CD4-positive, alpha-beta memory T cell (primary cell): ENCODE measurements around the gene ATF7. TPM values are rescaled to one million over a fixed set of nuclear protein-coding genes. Genes with fewer than 3 reads are reported as not detected.
A peak's percentile ranks its signal among the peaks of the same experiment; 100 is the strongest.

Experiments used
- CTCF ChIA-PET: fragments of 350-600 bp; sonication (Branson Sonifier 250); formaldehyde crosslinking; loops from one replicate; lab custom pipeline; 2021; ENCODE audit warnings: inconsistent platforms; ENCODE audit not compliant: partially characterized antibody; lab: Charles Lee
- POLR2A ChIA-PET: fragments of 350-600 bp; sonication (Branson Sonifier 250); formaldehyde crosslinking; loops from one replicate; lab custom pipeline; 2021; ENCODE audit not compliant: partially characterized antibody; lab: Charles Lee
- DNase-seq, 5 donors: peaks; one replicate each; pipeline versions ENCODE4 v3.0.0 to v3.0.0-alpha.2; 2020 to 2022; ENCODE audit warnings: mixed read lengths in 1 of 5
- H3K27ac ChIP-seq: one replicate; pipeline ENCODE4 v1.7.0; 2013; ENCODE audit warnings: low read depth, low read length
- H3K27me3 ChIP-seq: 2 replicates; pipeline ENCODE4 v1.7.0; 2013; ENCODE audit warnings: mild to moderate bottlenecking, low read length, moderate library complexity; ENCODE audit not compliant: insufficient read depth
- H3K36me3 ChIP-seq: 2 replicates; pipeline ENCODE4 v1.7.0; 2013; ENCODE audit warnings: mild to moderate bottlenecking, low read length, moderate library complexity; ENCODE audit not compliant: insufficient read depth
- H3K4me1 ChIP-seq: 2 replicates; pipeline ENCODE4 v1.7.0; 2013; ENCODE audit warnings: mild to moderate bottlenecking, low read length, moderate library complexity; ENCODE audit not compliant: insufficient read depth
- H3K4me3 ChIP-seq, 2 donors: one replicate each; pipeline ENCODE4 v1.7.0; 2013; ENCODE audit warnings: low read length in 2 of 2, mild to moderate bottlenecking in 1 of 2
- H3K9me3 ChIP-seq, 2 donors: one replicate each; pipeline ENCODE4 v1.7.0; 2013; ENCODE audit warnings: low read length in 2 of 2, control low read depth in 1 of 2; ENCODE audit not compliant: control insufficient read depth in 1 of 2
- H3K27ac Mint-ChIP-seq, 7 donors: one replicate each; pipeline ENCODE4 v1.8.0; 2020 to 2021; ENCODE audit warnings: mixed read lengths in 7 of 7, mild to moderate bottlenecking in 6 of 7, inconsistent platforms in 3 of 7, moderate library complexity in 3 of 7
- H3K27me3 Mint-ChIP-seq, 2 donors: one replicate each; pipeline ENCODE4 v1.8.0; 2020 to 2021; ENCODE audit warnings: mixed read lengths in 2 of 2
- H3K36me3 Mint-ChIP-seq, 2 donors: one replicate each; pipeline ENCODE4 v1.8.0; 2020 to 2021; ENCODE audit warnings: mixed read lengths in 2 of 2, inconsistent platforms in 1 of 2, mild to moderate bottlenecking in 1 of 2
- H3K4me1 Mint-ChIP-seq, 4 donors: one replicate each; pipeline ENCODE4 v1.8.0; 2020 to 2021; ENCODE audit warnings: mixed read lengths in 4 of 4, mild to moderate bottlenecking in 1 of 4
- H3K4me3 Mint-ChIP-seq, 8 donors: one replicate each; pipeline ENCODE4 v1.8.0; 2020 to 2021; ENCODE audit warnings: mixed read lengths in 8 of 8, mild to moderate bottlenecking in 7 of 8, moderate library complexity in 6 of 8, inconsistent platforms in 3 of 8
- H3K9me3 Mint-ChIP-seq, 8 donors: one replicate each; pipeline ENCODE4 v1.8.0; 2020 to 2021; ENCODE audit warnings: mixed read lengths in 8 of 8, mild to moderate bottlenecking in 5 of 8, inconsistent platforms in 3 of 8, moderate library complexity in 1 of 8
- intact Hi-C: fragments of 100-400 bp; cut with micrococcal nuclease; formaldehyde crosslinking; loops from one replicate; pipeline ENCODE4 v1.15.1; 2023
- polyA plus RNA-seq, 2 donors: library from polyadenylated mRNA; unstranded; fragments of 300-500 nt; fragmentation: Illumina TruSeq; gene quantifications; one replicate each; pipeline ENCODE4 v1.2.3, GENCODE V29; 2021
- total RNA-seq, 2 experiments: library from RNA; stranded (reverse); gene quantifications; one replicate each; pipeline ENCODE4 v1.2.3, GENCODE V29; 2021

The ATF7 gene
- total and polyA plus RNA-seq, 4 experiments from 2014 or later = 16.3 to 35.8 (median 21.6) TPM

GRCh38 chr12:53564278-53564677 is 61.9 kb downstream of the ATF7 start:
- Mint-ChIP-seq H3K27ac (peak overlapping the region in 3 of 7 donors; percentile 3 to 74 (median 13)), H3K9me3 (no peaks in the 10 kb centered on the region), H3K36me3 (peaks cover 0 to 4% of the 10 kb centered on the region in 2 donors), H3K4me3 (peak overlapping the region in 7 of 8 donors; percentile 20 to 62 (median 50)), H3K4me1 (peaks cover 20 to 50% (median 37%) of the 10 kb centered on the region in 4 donors), H3K27me3 (no peaks in the 10 kb centered on the region)
- Histone ChIP-seq H3K4me1 (peaks cover 25% of the 10 kb centered on the region), H3K9me3 (no peaks in the 10 kb centered on the region), H3K27me3 (no peaks in the 10 kb centered on the region), H3K36me3 (no peaks in the 10 kb centered on the region), H3K4me3 (no peak overlapping the region), H3K27ac (no peak overlapping the region)
- POLR2A ChIA-PET = no interaction called here
- CTCF ChIA-PET = interaction anchor here (0.8 kb wide), 1 partner anchor 14 kb away, joined by 3 read pairs; no protein-coding TSS in a partner anchor
- intact Hi-C loops = no loop called here
- peak in 4 of 5 donors; percentile 18 to 43 (median 26) for DNase-seq

- H3K27ac ChIP-seq = no peak overlapping the region
- no peaks in the 10 kb centered on the region for H3K27me3 Mint-ChIP-seq
- no peaks in the 10 kb centered on the region for H3K36me3 ChIP-seq
- H3K27ac Mint-ChIP-seq = peak overlapping the region in 2 of 7 donors; percentile 35 to 53
- H3K27me3 ChIP-seq = no peaks in the 10 kb centered on the region
- H3K4me3 ChIP-seq = no peak overlapping the region
- POLR2A ChIA-PET = no interaction called here
- intact Hi-C loops = no loop called here
- H3K4me3 Mint-ChIP-seq = peak overlapping the region in 3 of 8 donors; percentile 3 to 45 (median 25)
- CTCF ChIA-PET = no interaction called here
- H3K9me3 Mint-ChIP-seq = no peaks in the 10 kb centered on the region
- DNase-seq = no peak
- peaks cover 0 to 4% of the 10 kb centered on the region in 2 donors for H3K36me3 Mint-ChIP-seq
- no peaks in the 10 kb centered on the region for H3K9me3 ChIP-seq
- H3K4me1 ChIP-seq = peaks cover 25% of the 10 kb centered on the region
- H3K4me1 Mint-ChIP-seq = peaks cover 20 to 45% (median 36%) of the 10 kb centered on the region in 4 donors
Measured at GRCh38 chr12:53563452-53564028, 62.6 kb downstream of the ATF7 start.

DNA sequence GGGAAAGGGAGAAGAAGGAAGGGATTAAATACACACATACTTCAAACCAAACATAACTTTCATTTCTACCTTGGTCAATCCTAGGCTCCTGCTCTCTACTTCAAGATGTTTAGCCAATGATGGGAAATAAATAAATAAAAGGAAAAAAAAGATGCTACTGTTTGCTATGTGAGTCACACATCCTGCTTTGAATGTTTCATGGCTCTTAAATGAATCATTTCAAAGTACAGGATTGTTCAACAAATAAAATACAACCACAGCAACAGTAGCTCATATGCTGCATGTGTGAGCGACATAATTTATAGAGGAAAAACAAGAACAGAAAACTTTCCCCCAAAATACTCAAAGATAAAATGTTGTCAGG is 64.6 kb downstream of the ATF7 start:
- Mint-ChIP-seq H3K27me3 (no peaks in the 10 kb centered on the region), H3K27ac (peak overlapping the region in 2 of 7 donors; percentile 58 to 63), H3K4me3 (no peak overlapping the region), H3K4me1 (peaks cover 24 to 44% (median 38%) of the 10 kb centered on the region in 4 donors), H3K36me3 (peaks cover 0 to 4% of the 10 kb centered on the region in 2 donors), H3K9me3 (no peaks in the 10 kb centered on the region)
- H3K27me3 ChIP-seq = no peaks in the 10 kb centered on the region
- ChIA-PET CTCF (no interaction called here), POLR2A (no interaction called here)
- intact Hi-C loops = no loop called here
- H3K4me3 ChIP-seq = no peak overlapping the region
- H3K9me3 ChIP-seq = no peaks in the 10 kb centered on the region
- H3K4me1 ChIP-seq = peaks cover 25% of the 10 kb centered on the region
- H3K36me3 ChIP-seq = no peaks in the 10 kb centered on the region
- H3K27ac ChIP-seq = no peak overlapping the region
- DNase-seq = no peak

- no peak overlapping the region for H3K4me3 ChIP-seq
- H3K4me1 ChIP-seq = peaks cover 25% of the 10 kb centered on the region
- CTCF ChIA-PET = no interaction called here
- H3K27ac ChIP-seq = no peak overlapping the region
- Mint-ChIP-seq H3K27me3 (no peaks in the 10 kb centered on the region), H3K4me3 (no peak overlapping the region), H3K36me3 (peaks cover 0 to 4% of the 10 kb centered on the region in 2 donors), H3K9me3 (no peaks in the 10 kb centered on the region), H3K4me1 (peaks cover 24 to 44% (median 37%) of the 10 kb centered on the region in 4 donors), H3K27ac (peak overlapping the region in 2 of 7 donors; percentile 7 to 49)
- no peaks in the 10 kb centered on the region for H3K9me3 ChIP-seq
- no peaks in the 10 kb centered on the region for H3K36me3 ChIP-seq
- DNase-seq = no peak
- POLR2A ChIA-PET = no interaction called here
- H3K27me3 ChIP-seq = no peaks in the 10 kb centered on the region
- intact Hi-C loops = no loop called here
Measured at GRCh38 chr12:53560912-53561589, 65.1 kb downstream of the ATF7 start.

DNA sequence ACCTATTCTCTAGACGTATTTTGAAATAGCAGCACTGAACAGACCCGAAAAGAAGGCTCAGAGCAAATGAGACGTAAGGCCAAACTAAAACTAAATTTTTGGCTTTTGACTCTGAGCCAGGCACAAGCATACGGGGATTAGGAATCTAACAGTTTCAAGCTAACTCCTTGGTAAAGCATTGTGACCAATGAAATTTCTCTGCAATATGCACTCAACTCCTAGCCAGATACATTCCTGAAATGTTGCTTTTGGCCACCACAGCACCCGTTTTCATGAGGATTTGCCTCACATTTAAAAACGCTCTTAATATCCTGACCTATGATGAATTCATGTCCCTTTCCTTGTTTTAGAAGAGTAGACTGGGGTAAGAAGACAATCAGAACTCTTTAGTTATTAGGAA is 65.8 kb downstream of the ATF7 start:
- Histone ChIP-seq H3K4me1 (peaks cover 25% of the 10 kb centered on the region), H3K27me3 (no peaks in the 10 kb centered on the region), H3K36me3 (no peaks in the 10 kb centered on the region), H3K4me3 (no peak overlapping the region), H3K27ac (no peak overlapping the region), H3K9me3 (no peaks in the 10 kb centered on the region)
- Mint-ChIP-seq H3K4me1 (peaks cover 20 to 38% (median 33%) of the 10 kb centered on the region in 4 donors), H3K36me3 (peaks cover 0 to 4% of the 10 kb centered on the region in 2 donors), H3K27ac (peak overlapping the region in 1 of 7 donors; percentile 5), H3K27me3 (no peaks in the 10 kb centered on the region), H3K4me3 (no peak overlapping the region), H3K9me3 (no peaks in the 10 kb centered on the region)
- ChIA-PET POLR2A (no interaction called here), CTCF (no interaction called here)
- intact Hi-C loops = no loop called here
- DNase-seq = no peak

DNA sequence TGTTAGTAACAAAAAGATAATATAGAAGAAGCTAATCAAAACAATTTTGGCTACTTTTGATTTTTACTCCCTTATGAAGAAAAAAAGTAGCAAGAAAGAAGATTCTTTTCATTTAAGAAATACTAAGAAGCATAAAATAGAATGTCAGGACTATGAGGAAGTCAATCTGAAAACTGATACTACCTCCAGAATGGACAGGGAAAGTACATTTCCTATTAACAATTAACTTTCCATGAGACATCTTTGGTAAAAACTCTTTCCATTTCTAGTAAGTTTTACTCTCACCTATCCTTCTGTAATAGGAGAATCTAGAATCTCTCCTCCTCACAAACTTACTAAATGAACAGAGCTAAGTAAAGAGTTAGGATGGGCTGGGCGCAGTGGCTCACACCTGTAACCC is 67.6 kb downstream of the ATF7 start:
- H3K27ac Mint-ChIP-seq = no peak overlapping the region
- intact Hi-C loops = no loop called here
- H3K4me3 Mint-ChIP-seq = no peak overlapping the region
- Histone ChIP-seq H3K27me3 (no peaks in the 10 kb centered on the region), H3K4me3 (no peak overlapping the region), H3K4me1 (peaks cover 10% of the 10 kb centered on the region), H3K36me3 (no peaks in the 10 kb centered on the region), H3K27ac (no peak overlapping the region), H3K9me3 (no peaks in the 10 kb centered on the region)
- ChIA-PET POLR2A (no interaction called here), CTCF (no interaction called here)
- no peaks in the 10 kb centered on the region for H3K27me3 Mint-ChIP-seq
- H3K9me3 Mint-ChIP-seq = no peaks in the 10 kb centered on the region
- no peak for DNase-seq
- peaks cover 1 to 4% of the 10 kb centered on the region in 2 donors for H3K36me3 Mint-ChIP-seq
- H3K4me1 Mint-ChIP-seq = peaks cover 9 to 22% (median 19%) of the 10 kb centered on the region in 4 donors
